ENCODE data around the gene SBK3.

GRCh38 chr19:55516878-55517620 is 28.3 kb downstream of the SBK3 start:
- TF ChIP-seq POLR2A (IDR thresholded peaks at IDR 0.05): peak in 1 of 4 donors; percentile 12
- peak; percentile 77 to 94 (median 89) for TF ChIP-seq CTCF (IDR thresholded peaks at IDR 0.05)

All from esophagus squamous epithelium (tissue), 4 donors.